GM12892 (cell line): Measurements from ENCODE around the gene PCSK7. TPM values are rescaled to one million over a fixed set of nuclear protein-coding genes. Genes with fewer than 3 reads are reported as not detected.
"Not testable (repeated sequence)": the region's sequence is repeated elsewhere in the genome, so short reads cannot be mapped to it uniquely, and the experiment has no call there.

Experiments used
- DNase-seq: peaks from one replicate; pipeline ENCODE4 v3.0.0; 2011; ENCODE audit not compliant: insufficient read length
- FAIRE-seq: peaks from 2 replicates; lab custom pipeline; 2011; peaks lifted over from hg19 to GRCh38; lab: Jason Lieb, UNC
- POLR2A ChIP-seq: IDR thresholded peaks from 2 replicates; pipeline ENCODE4 v1.6.1; 2011; ENCODE audit warnings: low read depth, low read length, control low read depth
- POLR2AphosphoS5 ChIP-seq: IDR thresholded peaks from 2 replicates; pipeline ENCODE4 v1.6.1; 2011; ENCODE audit warnings: low read depth, low read length, control low read depth
- TAF1 ChIP-seq: IDR thresholded peaks from 2 replicates; pipeline ENCODE4 v1.6.1; 2011; ENCODE audit warnings: low read depth, mild to moderate bottlenecking, control low read depth, low read length, borderline replicate concordance
- polyA plus RNA-seq: library from polyadenylated mRNA; unstranded; fragments of >200 nt; gene quantifications from one replicate; pipeline ENCODE4 v1.2.1, GENCODE V29; 2012; ENCODE audit warnings: missing spikeins, inconsistent platforms; ENCODE audit not compliant: missing spikeins

The PCSK7 gene, protein sequence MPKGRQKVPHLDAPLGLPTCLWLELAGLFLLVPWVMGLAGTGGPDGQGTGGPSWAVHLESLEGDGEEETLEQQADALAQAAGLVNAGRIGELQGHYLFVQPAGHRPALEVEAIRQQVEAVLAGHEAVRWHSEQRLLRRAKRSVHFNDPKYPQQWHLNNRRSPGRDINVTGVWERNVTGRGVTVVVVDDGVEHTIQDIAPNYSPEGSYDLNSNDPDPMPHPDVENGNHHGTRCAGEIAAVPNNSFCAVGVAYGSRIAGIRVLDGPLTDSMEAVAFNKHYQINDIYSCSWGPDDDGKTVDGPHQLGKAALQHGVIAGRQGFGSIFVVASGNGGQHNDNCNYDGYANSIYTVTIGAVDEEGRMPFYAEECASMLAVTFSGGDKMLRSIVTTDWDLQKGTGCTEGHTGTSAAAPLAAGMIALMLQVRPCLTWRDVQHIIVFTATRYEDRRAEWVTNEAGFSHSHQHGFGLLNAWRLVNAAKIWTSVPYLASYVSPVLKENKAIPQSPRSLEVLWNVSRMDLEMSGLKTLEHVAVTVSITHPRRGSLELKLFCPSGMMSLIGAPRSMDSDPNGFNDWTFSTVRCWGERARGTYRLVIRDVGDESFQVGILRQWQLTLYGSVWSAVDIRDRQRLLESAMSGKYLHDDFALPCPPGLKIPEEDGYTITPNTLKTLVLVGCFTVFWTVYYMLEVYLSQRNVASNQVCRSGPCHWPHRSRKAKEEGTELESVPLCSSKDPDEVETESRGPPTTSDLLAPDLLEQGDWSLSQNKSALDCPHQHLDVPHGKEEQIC
- polyA plus RNA-seq = 41.6 TPM

- TF ChIP-seq TAF1 = no peak
- TF ChIP-seq POLR2AphosphoS5 = no peak
- TF ChIP-seq POLR2A = no peak
- FAIRE-seq (no peak), DNase-seq (no peak)
These were observed at the start of gene PCSK7 for GRCh38 chr11:117231842-117232091. Gene PCSK7, minus strand, starts transcription at chr11:117232073. Its CDS starts 2,229 bp downstream, at chr11:117229844.

DNA sequence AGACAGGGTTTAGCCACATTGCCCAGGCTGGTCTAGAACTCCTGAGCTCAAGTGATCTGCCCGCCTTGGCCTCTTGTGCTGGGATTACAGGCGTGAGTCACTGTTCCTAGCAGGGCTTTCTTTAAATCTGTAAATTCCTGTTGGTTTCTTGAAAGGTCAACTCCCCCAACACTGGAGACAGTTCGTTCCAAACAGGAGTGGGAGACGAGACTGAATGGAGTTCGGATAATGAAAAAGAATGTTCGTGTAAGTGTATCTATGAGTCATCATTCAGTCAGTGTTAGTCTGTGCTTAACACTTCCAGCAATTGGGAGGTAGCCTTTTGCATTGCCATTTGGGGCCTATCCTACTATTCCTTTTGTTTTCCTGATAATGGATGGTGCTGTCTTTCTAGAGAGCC lies 49.3 kb upstream of the PCSK7 start:
- no peak for TF ChIP-seq TAF1
- TF ChIP-seq POLR2AphosphoS5 = no peak
- no peak for TF ChIP-seq POLR2A
- FAIRE-seq = no peak
- DNase-seq = no peak

DNA sequence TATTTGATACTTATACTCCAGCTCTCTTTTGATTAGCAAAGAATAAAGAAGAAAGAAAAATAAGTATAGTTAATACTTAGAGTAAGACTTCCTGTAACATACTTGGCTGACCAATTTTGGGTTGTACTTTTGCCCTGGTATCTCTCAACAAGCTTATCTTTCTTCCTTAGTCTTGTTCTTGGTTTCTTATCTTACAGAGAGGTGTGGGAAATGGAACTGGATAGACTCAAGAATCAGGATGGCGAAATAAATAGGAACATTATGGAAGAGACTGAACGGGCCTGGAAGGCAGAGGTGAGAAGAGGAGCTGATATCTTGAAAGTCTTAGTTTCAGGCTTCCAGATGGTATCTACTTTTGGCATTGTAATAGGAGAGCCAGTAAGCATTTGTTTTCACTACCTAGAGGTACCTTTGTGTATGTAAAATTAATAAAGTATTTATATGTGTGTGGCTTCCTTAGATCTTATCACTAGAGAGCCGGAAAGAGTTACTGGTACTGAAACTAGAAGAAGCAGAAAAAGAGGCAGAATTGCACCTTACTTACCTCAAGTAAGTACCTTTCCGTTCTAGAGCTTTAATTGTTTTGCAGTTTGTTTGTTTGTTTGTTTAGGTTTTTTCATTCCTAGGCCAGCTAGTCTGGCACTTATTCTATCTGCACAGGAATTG lies 48.0 kb upstream of the PCSK7 start:
- no peak for FAIRE-seq
- no peak for DNase-seq
- TF ChIP-seq TAF1 = no peak

GRCh38 chr11:117278347-117278746 lies 46.5 kb upstream of the PCSK7 start:
- no peak for TF ChIP-seq TAF1
- TF ChIP-seq POLR2AphosphoS5 = no peak
- TF ChIP-seq POLR2A = no peak
- FAIRE-seq (no peak), DNase-seq (no peak)

GRCh38 chr11:117273550-117274289 lies 41.8 kb upstream of the PCSK7 start:
- DNase-seq = no peak
- TF ChIP-seq TAF1 (no peak), POLR2A (no peak)
- no peak for FAIRE-seq

GRCh38 chr11:117272175-117272574 lies 40.3 kb upstream of the PCSK7 start:
- not testable (repeated sequence) for DNase-seq, FAIRE-seq

DNA sequence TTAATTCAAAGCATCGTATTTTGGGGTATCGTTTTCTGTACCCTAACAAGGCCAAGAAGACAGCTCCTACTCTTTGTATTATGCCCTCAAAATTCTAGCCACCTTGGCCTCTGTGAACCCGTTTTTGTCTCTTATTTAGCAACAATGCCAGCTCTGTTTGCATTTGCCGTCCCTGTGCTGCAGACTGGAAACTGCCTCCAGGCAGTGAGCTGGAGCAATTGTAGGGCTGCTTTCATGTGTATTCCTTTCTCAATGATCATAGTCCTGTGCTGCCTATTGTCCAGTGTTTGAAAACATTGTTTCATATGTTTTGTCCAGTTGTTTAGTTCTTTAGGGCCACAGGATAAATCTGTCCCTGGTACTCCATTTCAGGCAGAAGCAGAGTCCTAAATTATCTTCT lies 39.3 kb upstream of the PCSK7 start:
- no peak for FAIRE-seq
- no peak for DNase-seq
- TF ChIP-seq POLR2A = no peak
- no peak for TF ChIP-seq POLR2AphosphoS5

DNA sequence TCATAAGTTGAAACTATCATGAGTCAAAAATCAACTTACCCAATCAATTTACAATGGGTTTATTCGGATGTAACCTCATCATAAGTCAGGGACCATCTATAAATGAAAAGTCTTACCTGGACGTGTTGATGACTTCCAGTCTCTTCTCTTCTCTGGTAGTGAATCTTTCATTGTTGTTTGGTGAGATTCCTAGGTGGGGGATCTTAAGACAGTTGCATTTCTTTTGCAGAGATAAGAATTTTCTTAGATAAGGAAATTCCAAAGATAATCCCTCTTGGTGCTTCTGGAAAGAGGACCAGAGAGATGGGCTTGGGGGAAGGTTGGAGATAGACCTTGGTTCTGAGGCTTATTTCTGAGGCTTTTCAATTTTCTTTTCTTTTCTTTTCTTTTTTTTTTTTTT lies 38.0 kb upstream of the PCSK7 start:
- FAIRE-seq = no peak
- no peak for DNase-seq
- TF ChIP-seq TAF1 = no peak

DNA sequence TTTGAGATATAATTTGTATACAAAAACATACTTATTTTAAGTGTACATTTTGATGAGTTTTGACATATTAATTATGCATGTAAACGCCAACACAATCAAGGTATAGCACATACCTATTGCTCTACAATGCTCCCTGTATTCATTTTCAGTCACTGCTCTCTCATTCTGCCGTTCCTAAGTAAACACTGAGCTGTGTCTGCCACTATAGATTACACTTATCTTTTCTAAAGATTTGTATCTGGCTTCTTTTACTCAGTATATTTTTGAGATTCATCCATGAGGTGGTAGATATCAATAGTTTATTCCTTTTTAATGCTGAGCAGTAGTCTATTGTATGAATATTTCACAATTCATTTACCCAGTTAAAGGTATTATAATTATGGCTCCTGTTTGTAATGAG lies 33.9 kb upstream of the PCSK7 start:
- FAIRE-seq (no peak), DNase-seq (no peak)
- TF ChIP-seq POLR2AphosphoS5 (no peak), POLR2A (no peak), TAF1 (no peak)

DNA sequence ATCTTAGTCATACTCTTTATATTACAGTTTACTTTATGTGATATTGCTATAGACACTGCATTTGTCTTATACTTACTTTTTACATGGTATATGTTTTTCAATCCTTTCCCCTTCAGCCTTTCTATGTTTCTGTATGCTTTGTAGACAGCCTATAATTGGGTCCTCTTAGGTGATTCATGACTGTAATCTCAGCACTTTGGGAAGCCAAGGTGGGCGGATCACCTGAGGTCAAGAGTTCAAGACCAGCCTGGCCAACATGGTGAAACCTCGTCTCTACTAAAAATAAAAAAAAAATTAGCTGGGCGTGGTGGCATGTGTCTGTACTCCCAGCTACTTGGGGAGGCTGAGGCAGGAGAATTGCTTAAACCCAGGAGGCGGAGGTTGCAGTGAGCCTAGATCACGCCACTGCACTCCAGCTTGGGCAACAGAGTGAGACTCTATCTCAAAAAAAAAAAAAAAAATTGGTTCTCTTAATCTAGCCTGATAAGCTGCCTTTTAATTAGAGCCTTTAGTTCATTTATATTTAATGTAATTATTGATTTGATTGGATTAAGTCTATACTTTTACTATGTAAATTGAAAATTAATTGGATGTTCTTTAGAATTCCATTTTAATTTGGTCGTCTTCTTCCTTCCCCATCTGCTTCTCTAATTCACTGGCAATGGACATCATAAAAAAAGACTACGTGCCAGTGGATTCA lies 32.9 kb upstream of the PCSK7 start:
- FAIRE-seq, DNase-seq: not testable (repeated sequence)

DNA sequence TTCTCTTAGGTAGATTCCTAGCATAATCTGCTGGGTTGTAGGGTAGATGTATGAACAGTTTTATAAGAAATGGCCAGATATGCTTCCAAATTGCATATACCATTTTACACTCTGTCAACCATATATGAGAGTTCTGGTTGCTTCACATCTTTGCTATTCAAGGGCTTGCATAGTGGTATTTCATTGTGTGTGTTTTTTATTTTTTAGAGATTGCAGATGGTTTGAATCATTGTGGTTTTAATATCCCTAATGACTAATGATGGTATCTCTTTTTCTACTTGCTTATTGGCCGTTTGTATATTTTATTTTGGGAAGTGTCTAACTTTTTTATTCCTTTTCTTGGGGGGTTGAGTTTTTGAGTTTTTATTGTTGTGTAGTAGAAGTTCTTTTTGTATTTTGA lies 27.5 kb upstream of the PCSK7 start:
- DNase-seq = no peak
- no peak for TF ChIP-seq TAF1
- peak; percentile 5 for FAIRE-seq
